NCI-H2227 treated with DMSO at 0.1 percent for 48 hours (cell line): ENCODE measurements around the gene CARM1.
"Not testable (repeated sequence)": the region's sequence is repeated elsewhere in the genome, so short reads cannot be mapped to it uniquely, and the experiment has no call there.

Experiments
- DNase-seq: peaks from one replicate; lab custom pipeline; 2025; lab: John Stamatoyannopoulos, UW

CARM1 gene

GRCh38 chr19:10870955-10871603, at the start of gene CARM1:
CARM1 (plus strand) TSS chr19:10871553; CDS start chr19:10871703, 150 bp downstream.
- DNase-seq = peak; percentile 98

GRCh38 chr19:10823690-10824089, 47.7 kb upstream of the CARM1 start:
- no peak for DNase-seq

DNA sequence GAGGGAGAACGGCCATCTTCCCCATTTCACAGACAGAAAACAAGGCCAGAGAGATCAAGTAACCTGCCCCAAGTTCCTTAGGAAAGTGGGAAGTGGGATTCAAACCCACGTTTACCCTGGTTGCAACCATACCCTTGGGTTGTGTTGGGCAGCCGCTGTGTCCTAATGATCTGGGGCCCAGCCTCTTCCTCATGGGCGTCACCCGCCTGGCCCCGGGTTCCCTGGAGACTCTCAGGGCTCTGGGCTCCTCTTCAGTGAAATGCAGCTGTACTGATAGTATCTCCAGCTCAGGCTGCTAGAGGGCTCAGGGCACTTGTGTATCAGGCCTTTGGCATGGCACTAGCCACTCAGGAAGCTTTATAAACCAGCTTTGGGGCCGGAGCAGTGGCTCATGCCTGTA, 45.1 kb upstream of the CARM1 start:
- no peak for DNase-seq

DNA sequence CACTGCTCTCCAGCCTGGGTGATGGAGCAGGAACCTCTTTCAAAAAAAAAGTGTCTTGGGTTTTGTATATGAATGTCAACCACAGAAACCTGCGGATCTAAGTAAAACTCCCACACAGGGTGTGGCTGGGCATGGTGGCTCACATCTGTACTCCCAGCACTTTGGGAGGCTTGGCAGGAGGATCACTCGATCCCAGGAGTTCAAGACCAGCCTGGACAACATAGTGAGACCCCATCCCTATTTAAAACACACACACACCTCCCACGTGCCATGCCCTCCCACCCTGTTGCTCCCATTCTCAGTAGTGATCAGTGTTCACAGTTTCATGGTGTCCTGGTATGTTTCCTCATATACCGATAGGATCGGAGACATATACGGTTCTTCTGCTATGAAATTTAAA, 44.5 kb upstream of the CARM1 start:
- no peak for DNase-seq

GRCh38 chr19:10828981-10829821, 42.2 kb upstream of the CARM1 start:
- DNase-seq = no peak

DNA sequence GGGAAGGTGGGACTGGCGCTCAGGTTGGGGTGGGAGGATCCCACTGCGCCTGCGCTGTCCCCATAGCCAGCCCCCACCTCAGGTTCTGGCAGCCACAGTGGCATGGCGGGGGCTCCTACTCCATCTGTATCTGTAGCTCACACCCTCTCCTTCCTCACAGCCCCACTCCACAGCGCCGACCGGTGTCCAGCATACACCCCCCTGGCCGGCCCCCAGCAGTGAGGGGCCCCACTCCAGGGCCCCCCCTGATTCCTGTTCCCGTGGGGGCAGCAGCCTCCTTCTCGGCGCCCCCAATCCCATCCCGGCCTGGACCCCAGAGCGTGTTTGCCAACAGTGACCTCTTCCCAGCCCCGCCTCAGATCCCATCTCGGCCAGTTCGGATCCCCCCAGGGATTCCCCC, 41.4 kb upstream of the CARM1 start:
- DNase-seq = no peak

- DNase-seq = no peak
These were observed 41.0 kb upstream of the CARM1 start for GRCh38 chr19:10830370-10830769.

DNA sequence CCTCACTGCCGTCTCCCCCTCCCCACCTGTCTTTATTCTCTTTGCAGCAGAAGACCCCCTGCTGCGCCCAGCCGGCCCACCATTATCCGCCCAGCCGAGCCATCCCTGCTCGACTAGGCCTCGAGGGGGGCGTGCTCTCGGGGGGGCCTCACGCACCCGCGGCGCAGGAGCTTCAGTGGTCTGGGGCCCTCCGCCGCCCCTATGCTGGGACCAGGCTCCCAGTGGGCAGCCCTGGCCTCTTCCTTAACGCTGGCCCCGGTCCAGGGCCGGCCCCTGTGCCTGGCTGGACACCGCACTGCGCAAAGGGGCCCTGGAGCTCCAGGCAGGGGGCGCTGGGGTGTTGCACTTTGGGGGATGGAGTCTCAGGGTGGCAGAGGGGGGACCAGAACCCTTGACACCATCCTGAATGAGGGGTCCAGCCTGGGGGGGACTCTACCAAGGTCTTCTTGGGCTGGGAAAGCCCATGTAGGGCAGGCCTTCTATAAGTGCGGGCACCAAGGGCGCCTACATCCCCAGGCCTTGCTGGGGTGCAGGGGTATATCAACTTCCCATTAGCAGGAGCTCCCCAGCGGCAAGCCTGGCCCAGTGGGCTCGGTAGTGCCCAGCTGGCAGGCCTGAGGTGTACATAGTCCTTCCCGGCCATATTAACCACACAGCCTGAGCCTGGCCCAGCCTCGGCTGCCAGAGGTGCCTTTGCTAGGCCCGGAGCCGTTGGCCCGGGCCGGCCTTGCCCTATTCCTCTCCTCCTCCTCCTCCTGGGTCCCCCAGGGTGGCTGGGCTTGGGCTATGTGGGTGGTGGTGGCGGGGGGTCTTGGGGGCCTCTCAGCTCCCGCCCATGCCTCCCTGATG, 40.2 kb upstream of the CARM1 start:
- no peak for DNase-seq

- no peak for DNase-seq
These were observed 39.1 kb upstream of the CARM1 start for GRCh38 chr19:10831987-10832938.

- no peak for DNase-seq
These were observed 38.4 kb upstream of the CARM1 start for GRCh38 chr19:10832939-10833296.

DNA sequence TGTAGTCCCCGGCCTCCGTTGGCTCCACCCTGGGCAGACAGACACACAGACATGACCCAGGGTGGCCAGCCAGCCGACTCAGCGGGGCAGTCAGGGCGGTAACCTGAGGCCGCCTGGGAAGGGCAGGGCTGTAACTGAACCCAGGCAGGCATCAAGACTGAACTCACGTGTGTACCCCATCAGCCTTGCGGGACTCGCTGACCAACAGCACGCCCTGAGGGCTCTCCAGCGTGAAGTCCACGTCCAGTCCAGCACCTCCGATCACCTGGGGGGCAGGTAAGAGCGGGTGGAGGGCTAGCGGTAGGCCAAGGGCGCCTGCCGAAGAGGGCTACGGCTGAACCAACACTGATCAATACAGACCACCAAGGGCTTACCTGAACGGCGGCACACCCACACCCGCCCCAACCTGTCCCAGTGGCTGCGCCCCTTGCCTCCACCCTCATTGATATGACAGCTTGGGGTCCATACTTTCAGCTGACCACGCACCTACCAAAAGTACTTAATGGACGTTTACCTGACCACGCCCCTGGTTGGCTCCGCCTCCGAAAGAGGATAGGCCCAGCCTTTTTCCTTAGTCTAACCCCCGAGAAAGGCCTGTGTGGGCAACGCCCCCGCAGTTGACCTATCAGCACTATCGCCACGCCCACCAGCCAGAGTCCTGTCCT, 36.1 kb upstream of the CARM1 start:
- no peak for DNase-seq

GRCh38 chr19:10835754-10836478, 35.4 kb upstream of the CARM1 start, which contains the start of gene TMED1:
TMED1 (minus strand) TSS chr19:10836212; CDS start chr19:10836191, 21 bp downstream.
- peak; percentile 98 for DNase-seq

DNA sequence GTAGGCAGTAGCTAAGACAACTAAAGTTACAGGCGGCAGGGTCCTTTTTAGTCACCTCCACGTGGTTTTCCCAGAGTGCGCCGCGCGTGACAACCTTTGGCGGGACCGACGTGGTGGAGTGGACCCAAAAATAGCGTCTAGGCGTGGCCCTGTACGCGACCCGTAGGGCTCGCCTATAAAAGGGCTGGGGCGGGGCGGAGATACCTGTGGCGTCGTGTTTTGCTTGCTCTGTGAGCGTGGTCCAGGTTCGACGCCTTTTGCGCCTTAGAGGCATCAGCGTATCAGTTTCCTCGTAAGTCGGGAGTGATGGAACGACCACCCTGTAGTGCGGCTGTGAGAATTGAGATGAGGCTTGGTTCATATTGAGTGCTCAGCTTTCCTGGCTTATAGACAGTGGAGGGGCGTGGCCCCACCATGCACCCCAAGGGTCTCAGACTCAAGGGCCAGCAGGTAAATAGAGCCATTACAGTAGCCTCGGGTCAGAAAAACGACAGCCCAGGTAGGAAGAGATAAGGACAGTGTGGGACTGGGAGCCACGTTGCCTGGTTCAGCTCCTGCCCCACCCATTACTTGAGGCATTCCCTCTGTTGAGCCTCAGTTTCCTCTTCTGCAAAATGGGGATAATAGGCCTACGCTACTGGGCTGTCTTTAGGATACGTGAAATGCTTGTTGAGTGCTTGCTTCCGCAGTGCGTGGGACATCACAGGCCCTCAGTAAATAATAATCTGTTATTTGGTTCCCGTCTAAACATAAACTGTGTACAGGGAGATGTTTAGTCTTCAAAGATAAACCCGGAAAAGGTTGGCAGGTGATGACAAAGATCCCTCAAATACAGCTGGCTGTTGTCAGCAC, 34.6 kb upstream of the CARM1 start:
- DNase-seq = peak; percentile 97

- DNase-seq = not testable (repeated sequence)
These were observed 33.7 kb upstream of the CARM1 start for GRCh38 chr19:10837649-10838048.

DNA sequence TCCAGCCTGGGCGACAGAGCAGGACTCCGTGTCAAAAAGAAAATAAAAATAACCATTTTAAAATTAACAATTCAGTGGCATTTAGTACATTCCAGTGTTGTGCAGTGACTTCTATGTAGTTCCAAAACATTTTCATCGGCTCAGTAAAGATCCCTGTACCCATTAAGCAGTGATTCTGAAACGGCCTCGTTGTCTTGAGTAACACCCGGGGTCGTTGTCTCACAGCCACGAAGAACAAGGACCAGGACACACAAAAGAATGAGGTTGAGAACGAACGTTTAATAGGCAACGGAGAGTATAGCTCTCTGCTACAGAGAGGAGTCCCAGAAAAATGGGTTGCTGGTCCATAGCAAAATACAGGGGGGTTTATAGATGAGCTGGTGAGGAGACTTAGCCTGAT, 33.0 kb upstream of the CARM1 start:
- no peak for DNase-seq

- no peak for DNase-seq
These were observed 32.0 kb upstream of the CARM1 start for GRCh38 chr19:10839114-10840050.

DNA sequence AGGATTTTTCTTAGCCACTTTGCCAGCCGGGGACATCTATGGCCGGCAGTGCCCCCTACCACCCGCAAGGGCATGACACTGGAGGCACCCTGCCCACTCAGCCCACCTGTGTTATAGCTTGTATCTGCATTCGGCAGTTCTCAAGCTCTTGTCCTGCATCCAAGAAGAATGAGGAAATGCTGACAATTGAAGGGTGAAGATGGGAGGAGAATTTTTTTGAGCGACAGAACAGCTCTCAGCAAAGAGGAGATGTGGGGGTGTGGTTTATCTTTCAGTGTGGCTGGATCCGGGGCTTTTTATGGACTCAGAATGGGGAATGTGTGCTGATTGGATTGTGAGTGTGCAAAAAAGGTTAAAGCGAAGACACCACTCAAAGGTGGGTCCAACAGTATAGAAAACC, 28.6 kb upstream of the CARM1 start:
- no peak for DNase-seq
